Measurements from ENCODE around the gene DCDC1.

DNA sequence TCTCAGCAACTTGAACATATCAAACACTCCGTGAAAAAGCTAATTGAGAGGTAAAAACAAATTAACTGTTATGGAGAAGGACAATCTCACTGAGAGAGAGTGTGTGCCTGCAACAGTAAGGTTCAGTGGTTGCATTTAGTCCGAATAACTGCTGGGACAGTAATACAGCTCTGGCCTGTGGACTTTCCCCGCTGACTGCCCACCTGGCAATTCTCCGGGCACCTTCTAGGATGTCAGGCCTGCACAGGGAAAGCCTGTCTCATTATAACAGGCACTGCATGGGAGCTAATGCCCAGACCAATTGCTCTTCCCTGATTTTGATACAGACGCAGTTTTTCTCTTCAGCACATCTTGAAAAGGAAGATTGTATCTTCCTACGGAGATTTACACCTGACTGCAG is 251.0 kb downstream of the DCDC1 start:
- no peak for TF ChIP-seq EZH2 (IDR thresholded peaks at IDR 0.05; ENCODE audit: borderline replicate concordance, low read depth, low read length, poor library complexity, severe bottlenecking)
- TF ChIP-seq CTCF (conservative IDR thresholded peaks at IDR 0.05; ENCODE audit: low read depth, low read length) = no peak

All from A673 (cell line).